NCI-H146 treated with DMSO at 0.1 percent for 48 hours (cell line): ENCODE measurements around the gene TDRD7.
"Not testable (repeated sequence)": the region's sequence is repeated elsewhere in the genome, so short reads cannot be mapped to it uniquely, and the experiment has no call there.

Source experiments
- DNase-seq: peaks from one replicate; lab custom pipeline; 2025; ENCODE audit not compliant: unreplicated experiment; lab: John Stamatoyannopoulos, UW

TDRD7 gene

DNA sequence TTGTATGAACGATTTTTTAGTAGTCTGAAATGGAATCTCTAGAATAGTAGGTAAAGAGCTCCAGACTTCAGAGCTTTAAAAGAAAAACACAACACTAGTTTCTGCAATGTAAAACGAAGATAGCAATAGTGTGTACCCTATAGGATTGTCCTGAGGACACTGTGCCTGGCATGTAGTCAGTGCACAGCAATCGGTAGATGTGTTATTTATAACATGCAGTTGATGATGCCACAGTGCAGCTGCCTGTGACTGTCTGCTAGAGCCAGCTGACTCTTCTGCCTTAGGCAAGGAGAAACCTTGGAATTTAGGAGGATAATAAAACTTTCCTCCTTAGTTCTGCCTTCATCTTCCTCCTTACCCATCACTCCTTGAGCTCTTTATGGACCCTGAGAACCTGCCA, 61.8 kb downstream of the TDRD7 start:
- DNase-seq: no peak

DNA sequence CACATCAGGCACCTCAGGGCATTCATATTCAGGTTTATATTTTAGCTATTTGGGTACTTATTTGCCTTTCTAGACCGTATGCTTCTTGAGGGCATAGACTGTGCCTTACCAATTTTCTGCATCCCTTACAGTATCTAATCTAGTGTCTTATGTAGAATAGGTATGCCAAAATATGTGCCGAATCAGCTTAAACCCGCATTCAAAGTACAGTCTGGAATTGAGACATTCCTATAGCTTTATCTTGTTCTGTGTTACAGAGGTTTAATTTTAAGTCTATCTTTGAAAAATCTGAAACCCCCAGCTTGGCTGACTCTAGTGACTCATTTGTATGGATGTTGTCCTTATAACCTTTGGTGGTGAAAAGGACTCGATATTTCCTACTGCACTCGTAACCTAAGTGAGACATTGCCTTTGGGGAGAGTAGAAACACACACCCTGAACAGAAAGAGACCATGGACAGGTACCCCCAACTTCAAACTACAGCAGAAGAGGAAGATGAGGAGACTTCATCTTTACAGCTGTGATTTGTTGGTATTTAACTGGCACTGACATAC, 62.6 kb downstream of the TDRD7 start:
- DNase-seq: no peak

DNA sequence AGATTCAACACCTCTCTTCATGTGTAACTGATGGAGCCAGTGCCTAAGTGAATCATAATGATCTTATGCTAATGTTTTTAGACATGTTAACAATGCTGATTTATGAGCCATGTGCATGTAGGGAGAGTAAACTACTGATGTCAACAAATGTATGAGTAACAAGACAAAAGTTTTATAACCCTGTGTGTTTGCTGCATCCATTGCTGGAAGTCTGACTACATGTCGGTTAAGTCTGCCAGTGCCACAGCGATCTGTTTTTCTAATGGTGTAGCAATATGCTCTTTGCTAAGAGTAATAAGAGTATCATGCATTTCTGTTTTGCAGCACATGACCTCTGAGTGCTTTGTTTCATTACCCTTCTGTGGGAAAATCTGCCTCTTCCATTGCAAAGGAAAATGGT, 63.2 kb downstream of the TDRD7 start:
- no peak for DNase-seq

- no peak for DNase-seq
Observed at GRCh38 chr9:97478301-97478981, 66.5 kb downstream of the TDRD7 start.

GRCh38 chr9:97479496-97480159, 67.7 kb downstream of the TDRD7 start:
- no peak for DNase-seq

GRCh38 chr9:97480174-97480573, 68.3 kb downstream of the TDRD7 start:
- DNase-seq: no peak

DNA sequence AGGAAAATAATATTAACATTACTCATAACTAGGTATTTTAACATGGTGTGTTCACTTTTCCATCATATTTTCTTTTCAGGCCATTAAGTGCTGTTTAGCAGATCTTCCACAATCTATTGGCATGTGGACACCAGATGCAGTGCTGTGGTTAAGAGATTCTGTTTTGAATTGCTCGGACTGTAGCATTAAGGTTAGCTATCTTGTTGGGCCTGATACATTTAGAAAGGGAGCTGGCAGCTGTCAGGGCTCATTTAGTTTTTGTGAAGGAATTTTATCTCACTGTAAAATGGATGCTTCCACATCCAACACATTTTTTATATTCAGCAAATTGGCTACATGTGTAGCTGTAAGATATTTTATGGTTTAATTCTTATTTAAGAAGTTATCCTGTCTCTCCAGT, 68.9 kb downstream of the TDRD7 start:
- no peak for DNase-seq

- no peak for DNase-seq
Observed at GRCh38 chr9:97484134-97484533, 72.2 kb downstream of the TDRD7 start.

- DNase-seq: no peak
Observed at GRCh38 chr9:97487107-97487506, 75.2 kb downstream of the TDRD7 start.

- no peak for DNase-seq
Observed at GRCh38 chr9:97487861-97488260, 76.0 kb downstream of the TDRD7 start.

GRCh38 chr9:97491216-97491999, 79.5 kb downstream of the TDRD7 start:
- no peak for DNase-seq

- DNase-seq: not testable (repeated sequence)
Observed at GRCh38 chr9:97497558-97498375, 85.9 kb downstream of the TDRD7 start.

DNA sequence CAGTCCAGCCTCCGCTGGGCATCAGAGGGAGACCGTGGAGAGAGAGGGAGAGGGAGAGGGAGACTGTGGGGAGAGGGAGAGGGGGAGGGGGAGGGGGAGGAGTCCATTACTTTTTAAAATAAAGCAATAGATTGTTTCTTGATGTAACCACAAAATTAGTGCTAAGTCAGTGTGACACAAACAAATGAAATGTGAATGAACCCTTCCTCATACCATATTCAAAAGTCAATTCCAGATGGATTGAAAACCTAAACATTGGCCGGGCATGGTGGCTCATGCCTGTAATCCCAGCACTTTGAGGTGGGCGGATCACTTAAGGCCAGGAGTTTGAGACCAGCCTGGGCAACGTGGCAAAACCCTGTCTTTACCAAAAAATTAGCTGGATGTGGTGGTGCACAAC, 87.0 kb downstream of the TDRD7 start:
- not testable (repeated sequence) for DNase-seq

DNA sequence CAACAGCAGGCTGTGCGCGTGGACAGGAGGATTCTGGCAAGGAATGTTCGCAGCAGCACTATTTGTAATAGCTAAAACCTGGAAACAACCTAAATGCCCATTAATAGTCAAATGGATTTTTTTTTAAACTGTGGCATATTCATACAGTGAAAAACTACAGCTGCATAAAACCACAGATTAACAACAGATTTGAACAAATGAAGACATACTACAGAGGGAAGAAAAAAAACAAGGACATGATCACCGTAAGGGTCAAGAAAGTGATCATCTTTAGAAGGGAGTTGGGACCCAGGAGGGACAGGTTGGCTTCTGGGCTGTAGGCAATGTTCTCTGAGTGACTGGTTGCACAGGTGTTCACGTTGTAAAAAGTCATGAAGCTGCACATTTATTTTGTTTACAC, 88.4 kb downstream of the TDRD7 start:
- no peak for DNase-seq

- no peak for DNase-seq
Observed at GRCh38 chr9:97500765-97501176, 88.9 kb downstream of the TDRD7 start.

- peak; percentile 41 for DNase-seq
Observed at GRCh38 chr9:97501177-97501971, 89.5 kb downstream of the TDRD7 start, which contains the start of gene TMOD1. TMOD1 (plus strand) TSS chr9:97501666; CDS start chr9:97524189, 22,523 bp downstream.

- DNase-seq: no peak
Observed at GRCh38 chr9:97501972-97502221, 90.0 kb downstream of the TDRD7 start.

DNA sequence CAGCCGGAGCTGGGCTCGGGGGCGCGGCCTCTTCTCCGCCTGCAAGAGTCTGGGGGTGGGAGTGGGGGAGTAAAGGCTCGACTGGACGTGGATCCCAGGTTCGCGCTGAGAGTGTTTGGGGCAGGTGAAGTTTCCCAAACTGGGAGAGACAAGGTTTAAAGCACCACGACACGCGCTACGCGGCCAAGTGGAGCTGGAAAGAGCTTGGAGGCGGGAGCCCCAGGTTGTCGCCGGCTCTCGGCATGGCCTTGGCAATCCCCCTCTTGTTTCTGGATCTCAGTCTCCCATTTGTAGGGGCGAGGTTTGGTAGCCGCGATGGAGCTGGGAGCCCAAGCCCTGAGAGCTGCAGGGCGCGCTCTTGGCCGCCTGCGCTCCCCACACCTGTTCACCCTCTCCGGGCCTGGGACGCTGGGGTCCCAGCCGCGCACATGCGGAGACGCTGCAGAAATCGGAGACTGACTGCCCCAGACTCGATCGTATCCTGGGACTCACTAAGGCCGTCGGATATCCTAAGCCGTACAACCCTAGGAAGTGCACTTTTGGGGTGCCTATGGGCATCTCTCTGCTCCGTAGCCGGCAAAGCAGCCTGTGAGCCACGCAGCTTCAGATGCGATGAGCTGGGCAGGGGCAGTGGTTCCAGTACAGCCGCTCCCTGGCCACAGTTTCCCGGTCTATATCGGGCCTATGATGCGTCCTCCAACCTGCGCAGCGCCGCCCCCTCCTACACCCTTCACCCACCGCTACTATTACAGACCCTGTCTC, 90.5 kb downstream of the TDRD7 start:
- no peak for DNase-seq
